ENCODE measurements around the gene NIN.
"Not testable (repeated sequence)": the region's sequence is repeated elsewhere in the genome, so short reads cannot be mapped to it uniquely, and the experiment has no call there.

The NIN gene

GRCh38 chr14:50822501-50823042 lies 8.4 kb downstream of the NIN start:
- H3K9ac ChIP-seq (ENCODE audit: low read length): peak overlapping the region; percentile 58
- peaks cover 29% of the 10 kb centered on the region for H3K36me3 ChIP-seq (ENCODE audit: insufficient read depth, low read length)
- peak overlapping the region; percentile 52 for H3K4me3 ChIP-seq (ENCODE audit: low read depth, low read length, poor library complexity, severe bottlenecking)
- no peaks in the 10 kb centered on the region for H3K9me3 ChIP-seq (ENCODE audit: low read length)
- peak overlapping the region; percentile 96 for H3K27ac ChIP-seq (ENCODE audit: low read depth, low read length, poor library complexity, severe bottlenecking)
- no peaks in the 10 kb centered on the region for H4K20me1 ChIP-seq (ENCODE audit: insufficient read depth, low read length)
- H3K79me2 ChIP-seq (ENCODE audit: insufficient read depth, low read length): peaks cover 90% of the 10 kb centered on the region
- TF ChIP-seq EZH2 (IDR thresholded peaks at IDR 0.05; ENCODE audit: borderline replicate concordance, low read length) (no peak), CTCF (IDR thresholded peaks at IDR 0.05; ENCODE audit: low read length) (no peak)
- H3K4me1 ChIP-seq (ENCODE audit: insufficient read depth, low read length, severe bottlenecking): peaks cover 79% of the 10 kb centered on the region
- no peaks in the 10 kb centered on the region; the same call in 1 of the 2 replicates for H3F3A ChIP-seq (ENCODE audit: insufficient read depth, low read length)
- H2AFZ ChIP-seq (ENCODE audit: low read length): no peak overlapping the region
- no peaks in the 10 kb centered on the region for H3K9me2 ChIP-seq (ENCODE audit: low read depth, low read length)
- H3K27me3 ChIP-seq (ENCODE audit: insufficient read depth, low read length): no peaks in the 10 kb centered on the region
- peak overlapping the region; percentile 88 for H3K4me2 ChIP-seq (ENCODE audit: low read length)

- peaks cover 34% of the 10 kb centered on the region for H3K36me3 ChIP-seq (ENCODE audit: insufficient read depth, low read length)
- peaks cover 71% of the 10 kb centered on the region for H3K4me1 ChIP-seq (ENCODE audit: insufficient read depth, low read length, severe bottlenecking)
- H3K9me3 ChIP-seq (ENCODE audit: low read length): no peaks in the 10 kb centered on the region
- peak overlapping the region; percentile 88 for H3K4me2 ChIP-seq (ENCODE audit: low read length)
- TF ChIP-seq EZH2 (IDR thresholded peaks at IDR 0.05; ENCODE audit: borderline replicate concordance, low read length) (no peak), CTCF (IDR thresholded peaks at IDR 0.05; ENCODE audit: low read length) (no peak)
- no peaks in the 10 kb centered on the region; the same call in 1 of the 2 replicates for H3F3A ChIP-seq (ENCODE audit: insufficient read depth, low read length)
- H3K9me2 ChIP-seq (ENCODE audit: low read depth, low read length): no peaks in the 10 kb centered on the region
- peak overlapping the region; percentile 96 for H3K27ac ChIP-seq (ENCODE audit: low read depth, low read length, poor library complexity, severe bottlenecking)
- no peak overlapping the region for H2AFZ ChIP-seq (ENCODE audit: low read length)
- H3K9ac ChIP-seq (ENCODE audit: low read length): peak overlapping the region; percentile 58
- H3K4me3 ChIP-seq (ENCODE audit: low read depth, low read length, poor library complexity, severe bottlenecking): peak overlapping the region; percentile 52
- H4K20me1 ChIP-seq (ENCODE audit: insufficient read depth, low read length): no peaks in the 10 kb centered on the region
- H3K79me2 ChIP-seq (ENCODE audit: insufficient read depth, low read length): peaks cover 90% of the 10 kb centered on the region
- H3K27me3 ChIP-seq (ENCODE audit: insufficient read depth, low read length): no peaks in the 10 kb centered on the region
Measured at GRCh38 chr14:50821510-50822464, 9.2 kb downstream of the NIN start.

GRCh38 chr14:50820786-50821509 lies 10.0 kb downstream of the NIN start:
- TF ChIP-seq CTCF (IDR thresholded peaks at IDR 0.05; ENCODE audit: low read length) (no peak), EZH2 (IDR thresholded peaks at IDR 0.05; ENCODE audit: borderline replicate concordance, low read length) (no peak)
- Histone ChIP-seq H3K9me3 (ENCODE audit: low read length) (no peaks in the 10 kb centered on the region), H3K27ac (ENCODE audit: low read depth, low read length, poor library complexity, severe bottlenecking) (peak overlapping the region; percentile 96), H3F3A (ENCODE audit: insufficient read depth, low read length) (no peaks in the 10 kb centered on the region; the same call in 1 of the 2 replicates), H4K20me1 (ENCODE audit: insufficient read depth, low read length) (no peaks in the 10 kb centered on the region), H3K9ac (ENCODE audit: low read length) (peak overlapping the region; percentile 58), H3K79me2 (ENCODE audit: insufficient read depth, low read length) (peaks cover 90% of the 10 kb centered on the region), H3K4me1 (ENCODE audit: insufficient read depth, low read length, severe bottlenecking) (peaks cover 62% of the 10 kb centered on the region), H3K27me3 (ENCODE audit: insufficient read depth, low read length) (no peaks in the 10 kb centered on the region), H3K9me2 (ENCODE audit: low read depth, low read length) (no peaks in the 10 kb centered on the region), H3K36me3 (ENCODE audit: insufficient read depth, low read length) (peaks cover 42% of the 10 kb centered on the region), H3K4me2 (ENCODE audit: low read length) (peak overlapping the region; percentile 88), H3K4me3 (ENCODE audit: low read depth, low read length, poor library complexity, severe bottlenecking) (peak overlapping the region; percentile 52), H2AFZ (ENCODE audit: low read length) (no peak overlapping the region)

GRCh38 chr14:50819303-50819702 lies 11.7 kb downstream of the NIN start:
- Histone ChIP-seq H3K4me1 (ENCODE audit: insufficient read depth, low read length, severe bottlenecking) (peaks cover 47% of the 10 kb centered on the region), H3K79me2 (ENCODE audit: insufficient read depth, low read length) (peaks cover 88% of the 10 kb centered on the region), H3K36me3 (ENCODE audit: insufficient read depth, low read length) (peaks cover 58% of the 10 kb centered on the region)
- H4K20me1 ChIP-seq (ENCODE audit: insufficient read depth, low read length); H3K9ac ChIP-seq (ENCODE audit: low read length); H3K27me3 ChIP-seq (ENCODE audit: insufficient read depth, low read length); H2AFZ ChIP-seq (ENCODE audit: low read length); H3K9me3 ChIP-seq (ENCODE audit: low read length); H3K27ac ChIP-seq (ENCODE audit: low read depth, low read length, poor library complexity, severe bottlenecking); H3F3A ChIP-seq (ENCODE audit: insufficient read depth, low read length); H3K4me2 ChIP-seq (ENCODE audit: low read length); H3K4me3 ChIP-seq (ENCODE audit: low read depth, low read length, poor library complexity, severe bottlenecking); H3K9me2 ChIP-seq (ENCODE audit: low read depth, low read length): not testable (repeated sequence)

Measured in OCI-LY1 (cell line).